ENCODE measurements around the gene HAUS7. TPM values are rescaled to one million over a fixed set of nuclear protein-coding genes. Genes with fewer than 3 reads are reported as not detected.

HAUS7 gene
- total and polyA plus RNA-seq, 2 experiments from 2014 or later, result 59.8 to 77.9 TPM

GRCh38 chrX:153433781-153434285 lies 36.5 kb downstream of the HAUS7 start (continued):
- no peak for TF ChIP-seq ZNF462 (CRISPR knock-in tag; IDR thresholded peaks at IDR 0.05)
- no peak for TF ChIP-seq POLR2AphosphoS5 (IDR thresholded peaks at IDR 0.05; ENCODE audit: low read depth)

- Histone ChIP-seq H3K27me3 (ENCODE audit: insufficient read depth) (no peaks in the 10 kb centered on the region), H3K4me2 (no peak overlapping the region), H4K20me1 (replicated peaks; ENCODE audit: insufficient read depth) (no peaks in the 10 kb centered on the region), H3K9me2 (ENCODE audit: insufficient read depth) (no peaks in the 10 kb centered on the region), H3F3A (replicated peaks; ENCODE audit: low read depth) (no peaks in the 10 kb centered on the region), H2AFZ (no peak overlapping the region), H3K4me1 (ENCODE audit: insufficient read depth) (no peaks in the 10 kb centered on the region), H3K36me3 (ENCODE audit: insufficient read depth) (no peaks in the 10 kb centered on the region), H3K27ac (ENCODE audit: low read depth) (no peak overlapping the region), H3K79me2 (replicated peaks; ENCODE audit: insufficient read depth) (no peaks in the 10 kb centered on the region), H3K4me3 (no peak overlapping the region)
- DNase-seq (ENCODE audit: low spot score), result no peak
- Mint-ChIP-seq H3K27me3 (ENCODE audit: insufficient read depth, low read depth, poor library complexity) (no peaks in the 10 kb centered on the region), H3K9me3 (peaks cover 5% of the 10 kb centered on the region; the same call in 2 of the 3 replicates), H3K4me1 (no peaks in the 10 kb centered on the region), H3K36me3 (ENCODE audit: low read depth) (no peaks in the 10 kb centered on the region), H3K27ac (no peak overlapping the region), H3K4me3 (no peak overlapping the region)
- no peak for ATAC-seq
- no peak for TF ChIP-seq POLR2AphosphoS5 (IDR thresholded peaks at IDR 0.05; ENCODE audit: low read depth)
- TF ChIP-seq ZNF331 (CRISPR knock-in tag; IDR thresholded peaks at IDR 0.05; ENCODE audit: low read depth), result no peak
- TF ChIP-seq JUNB (IDR thresholded peaks at IDR 0.05; ENCODE audit: unreplicated experiment), result no peak
- TF ChIP-seq STAT1 (IDR thresholded peaks at IDR 0.05; ENCODE audit: unreplicated experiment), result no peak
- TF ChIP-seq, protein P1, sequence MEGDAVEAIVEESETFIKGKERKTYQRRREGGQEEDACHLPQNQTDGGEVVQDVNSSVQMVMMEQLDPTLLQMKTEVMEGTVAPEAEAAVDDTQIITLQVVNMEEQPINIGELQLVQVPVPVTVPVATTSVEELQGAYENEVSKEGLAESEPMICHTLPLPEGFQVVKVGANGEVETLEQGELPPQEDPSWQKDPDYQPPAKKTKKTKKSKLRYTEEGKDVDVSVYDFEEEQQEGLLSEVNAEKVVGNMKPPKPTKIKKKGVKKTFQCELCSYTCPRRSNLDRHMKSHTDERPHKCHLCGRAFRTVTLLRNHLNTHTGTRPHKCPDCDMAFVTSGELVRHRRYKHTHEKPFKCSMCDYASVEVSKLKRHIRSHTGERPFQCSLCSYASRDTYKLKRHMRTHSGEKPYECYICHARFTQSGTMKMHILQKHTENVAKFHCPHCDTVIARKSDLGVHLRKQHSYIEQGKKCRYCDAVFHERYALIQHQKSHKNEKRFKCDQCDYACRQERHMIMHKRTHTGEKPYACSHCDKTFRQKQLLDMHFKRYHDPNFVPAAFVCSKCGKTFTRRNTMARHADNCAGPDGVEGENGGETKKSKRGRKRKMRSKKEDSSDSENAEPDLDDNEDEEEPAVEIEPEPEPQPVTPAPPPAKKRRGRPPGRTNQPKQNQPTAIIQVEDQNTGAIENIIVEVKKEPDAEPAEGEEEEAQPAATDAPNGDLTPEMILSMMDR (conservative IDR thresholded peaks at IDR 0.05; ENCODE audit: low read depth in 2 of 2), result no peak
- no peak for TF ChIP-seq ZNF114 (CRISPR knock-in tag; IDR thresholded peaks at IDR 0.05)
- TF ChIP-seq, protein P2, sequence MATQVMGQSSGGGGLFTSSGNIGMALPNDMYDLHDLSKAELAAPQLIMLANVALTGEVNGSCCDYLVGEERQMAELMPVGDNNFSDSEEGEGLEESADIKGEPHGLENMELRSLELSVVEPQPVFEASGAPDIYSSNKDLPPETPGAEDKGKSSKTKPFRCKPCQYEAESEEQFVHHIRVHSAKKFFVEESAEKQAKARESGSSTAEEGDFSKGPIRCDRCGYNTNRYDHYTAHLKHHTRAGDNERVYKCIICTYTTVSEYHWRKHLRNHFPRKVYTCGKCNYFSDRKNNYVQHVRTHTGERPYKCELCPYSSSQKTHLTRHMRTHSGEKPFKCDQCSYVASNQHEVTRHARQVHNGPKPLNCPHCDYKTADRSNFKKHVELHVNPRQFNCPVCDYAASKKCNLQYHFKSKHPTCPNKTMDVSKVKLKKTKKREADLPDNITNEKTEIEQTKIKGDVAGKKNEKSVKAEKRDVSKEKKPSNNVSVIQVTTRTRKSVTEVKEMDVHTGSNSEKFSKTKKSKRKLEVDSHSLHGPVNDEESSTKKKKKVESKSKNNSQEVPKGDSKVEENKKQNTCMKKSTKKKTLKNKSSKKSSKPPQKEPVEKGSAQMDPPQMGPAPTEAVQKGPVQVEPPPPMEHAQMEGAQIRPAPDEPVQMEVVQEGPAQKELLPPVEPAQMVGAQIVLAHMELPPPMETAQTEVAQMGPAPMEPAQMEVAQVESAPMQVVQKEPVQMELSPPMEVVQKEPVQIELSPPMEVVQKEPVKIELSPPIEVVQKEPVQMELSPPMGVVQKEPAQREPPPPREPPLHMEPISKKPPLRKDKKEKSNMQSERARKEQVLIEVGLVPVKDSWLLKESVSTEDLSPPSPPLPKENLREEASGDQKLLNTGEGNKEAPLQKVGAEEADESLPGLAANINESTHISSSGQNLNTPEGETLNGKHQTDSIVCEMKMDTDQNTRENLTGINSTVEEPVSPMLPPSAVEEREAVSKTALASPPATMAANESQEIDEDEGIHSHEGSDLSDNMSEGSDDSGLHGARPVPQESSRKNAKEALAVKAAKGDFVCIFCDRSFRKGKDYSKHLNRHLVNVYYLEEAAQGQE (IDR thresholded peaks at IDR 0.05; ENCODE audit: unreplicated experiment), result no peak
- no peak for TF ChIP-seq EZH2phosphoT487 (IDR thresholded peaks at IDR 0.05; ENCODE audit: unreplicated experiment)
- TF ChIP-seq CREB1 (CRISPR knock-in tag; IDR thresholded peaks at IDR 0.05; ENCODE audit: low read depth), result no peak
- no peak for TF ChIP-seq EZH2 (IDR thresholded peaks at IDR 0.05; ENCODE audit: low read depth, unreplicated experiment)
Observed at GRCh38 chrX:153433161-153433680, 37.2 kb downstream of the HAUS7 start.

All from GM23338 (cell line).